GM12878 (cell line): ENCODE data around the gene MYH7. TPM values are rescaled to one million over a fixed set of nuclear protein-coding genes. Genes with fewer than 3 reads are reported as not detected.

Experiments
- ATAC-seq: fragments of 200-7000 bp; cut with Tn5 transposase; 3 replicates; pipeline ENCODE4 v1.9.1; 2020; ENCODE audit warnings: mild to moderate bottlenecking, moderate library complexity
- BruUV-seq: library from RNA; stranded (reverse); fragments of 400-500 nt; replicated peaks from 2 replicates; lab custom pipeline; 2021; lab: Mats Ljungman, UMichigan
- CTCF ChIA-PET: fragments of 300-600 bp; sonication (Branson Sonifier 250); formaldehyde crosslinking; extraction: SDS; loops from one replicate; lab custom pipeline; 2021; ENCODE audit warnings: inconsistent platforms; lab: Yijun Ruan, JAX
- POLR2A ChIA-PET: fragments of 350-600 bp; formaldehyde crosslinking; extraction: SDS; loops from one replicate; lab custom pipeline; 2021; ENCODE audit warnings: inconsistent platforms; lab: Charles Lee
- RAD21 ChIA-PET: fragments of 300-600 bp; sonication (Branson Sonifier 250); formaldehyde crosslinking; loops from one replicate; lab custom pipeline; 2023; ENCODE audit warnings: antibody characterized with exemption; ENCODE audit not compliant: unreplicated experiment; lab: Charles Lee
- SMC1A ChIA-PET: fragments of 300-600 bp; sonication (Branson Sonifier 250); formaldehyde crosslinking; loops from one replicate; lab custom pipeline; 2023; ENCODE audit not compliant: unreplicated experiment, uncharacterized antibody; lab: Charles Lee
- DNase-seq: peaks from one replicate; pipeline ENCODE4 v3.0.0-alpha.2; 2011; ENCODE audit warnings: low read depth, low spot score
- FAIRE-seq: peaks from 3 replicates; lab custom pipeline; 2011; peaks lifted over from hg19 to GRCh38; lab: Jason Lieb, UNC
- H2AFZ ChIP-seq: 2 replicates; pipeline ENCODE4 v1.6.0; 2011; ENCODE audit warnings: low read depth, low read length, control low read depth; ENCODE audit not compliant: control insufficient read depth
- H3K27ac ChIP-seq: 2 replicates; pipeline ENCODE4 v1.5.1; 2011; ENCODE audit warnings: control low read depth; ENCODE audit not compliant: control insufficient read depth, insufficient read depth
- H3K27me3 ChIP-seq, 2 experiments: replicated peaks in 1 of 2; 2 replicates each; pipeline versions ENCODE4 v1.6.0 to v1.6.1; 2011; ENCODE audit warnings: low read length in 1 of 2; ENCODE audit not compliant: control insufficient read depth in 2 of 2, insufficient read depth in 2 of 2
- H3K36me3 ChIP-seq, 2 experiments: 2 replicates each; pipeline ENCODE4 v1.5.1; 2011; ENCODE audit warnings: low read length in 1 of 2; ENCODE audit not compliant: control insufficient read depth in 2 of 2, insufficient read depth in 2 of 2
- H3K4me1 ChIP-seq: 2 replicates; pipeline ENCODE4 v1.6.1; 2011; ENCODE audit warnings: mild to moderate bottlenecking, low read length, moderate library complexity, mixed read lengths; ENCODE audit not compliant: control insufficient read depth, insufficient read depth
- H3K4me2 ChIP-seq: 2 replicates; pipeline ENCODE4 v1.6.0; 2011; ENCODE audit warnings: control low read depth; ENCODE audit not compliant: control insufficient read depth, insufficient read depth
- H3K4me3 ChIP-seq: fragments of 200-600 bp; sonication (generic); 2 replicates; pipeline ENCODE4 v1.5.1; 2016
- H3K79me2 ChIP-seq: 2 replicates; pipeline ENCODE4 v1.6.0; 2011; ENCODE audit warnings: low read length; ENCODE audit not compliant: control insufficient read depth, insufficient read depth
- H3K9ac ChIP-seq: 2 replicates; pipeline ENCODE4 v1.8.0; 2011; ENCODE audit warnings: low read length, control low read depth, mixed read lengths; ENCODE audit not compliant: control insufficient read depth, insufficient read depth
- H3K9me3 ChIP-seq: replicated peaks from 3 replicates; pipeline ENCODE4 v1.5.1; 2011; ENCODE audit warnings: mild to moderate bottlenecking, low read length; ENCODE audit not compliant: control insufficient read depth, insufficient read depth
- H4K20me1 ChIP-seq: 2 replicates; pipeline ENCODE4 v1.6.0; 2011; ENCODE audit not compliant: control insufficient read depth, insufficient read depth
- DPF2 ChIP-seq: fragments of 450-650 bp; IDR thresholded peaks from 2 replicates; pipeline ENCODE4 v1.6.1; 2017; ENCODE audit warnings: mild to moderate bottlenecking
- EGR1 ChIP-seq, 2 experiments: IDR thresholded peaks; 1 replicate in 1 of 2; 2 replicates in 1 of 2; pipeline ENCODE4 v1.6.1; 2011 to 2012; ENCODE audit warnings: low read depth in 2 of 2, low read length in 2 of 2, borderline replicate concordance in 1 of 2, mild to moderate bottlenecking in 1 of 2, moderate library complexity in 1 of 2
- GATAD2B ChIP-seq: fragments of 450-650 bp; conservative IDR thresholded peaks from 2 replicates; pipeline ENCODE4 v1.6.1; 2017; ENCODE audit warnings: low read depth, mild to moderate bottlenecking, moderate library complexity
- HDGF ChIP-seq: fragments of 450-650 bp; IDR thresholded peaks from 2 replicates; pipeline ENCODE4 v1.6.1; 2016; ENCODE audit warnings: antibody characterized with exemption
- NBN ChIP-seq: fragments of 450-650 bp; IDR thresholded peaks from 2 replicates; pipeline ENCODE4 v1.6.1; 2016
- NFYA ChIP-seq: IDR thresholded peaks from 2 replicates; pipeline ENCODE4 v1.6.1; 2011; ENCODE audit warnings: low read depth, mild to moderate bottlenecking, low read length, improper control_type of control experiment, borderline replicate concordance
- NR2F1 ChIP-seq: fragments of 450-650 bp; conservative IDR thresholded peaks from 2 replicates; pipeline ENCODE4 v1.6.1; 2017; ENCODE audit warnings: mild to moderate bottlenecking
- PAX5 ChIP-seq: IDR thresholded peaks from 2 replicates; pipeline ENCODE4 v1.6.1; 2011; ENCODE audit warnings: low read depth, low read length, borderline replicate concordance
- RAD21 ChIP-seq: IDR thresholded peaks from 2 replicates; pipeline ENCODE4 v1.6.1; 2011; ENCODE audit warnings: mild to moderate bottlenecking, low read depth, low read length, moderate library complexity; ENCODE audit not compliant: insufficient read depth
- RB1 ChIP-seq: fragments of 450-650 bp; formaldehyde crosslinking; IDR thresholded peaks from 2 replicates; pipeline ENCODE4 v1.6.1; 2017; ENCODE audit warnings: mild to moderate bottlenecking, borderline replicate concordance
- SUPT20H ChIP-seq: IDR thresholded peaks from 2 replicates; pipeline ENCODE4 v1.6.1; 2011; ENCODE audit warnings: low read depth, mild to moderate bottlenecking, low read length, moderate library complexity, borderline replicate concordance; ENCODE audit not compliant: control insufficient read depth
- TCF12 ChIP-seq: IDR thresholded peaks from 2 replicates; pipeline ENCODE4 v1.6.1; 2011; ENCODE audit warnings: low read depth, mild to moderate bottlenecking, low read length
- ZNF207 ChIP-seq: fragments of 450-650 bp; IDR thresholded peaks from 2 replicates; pipeline ENCODE4 v1.6.1; 2014; ENCODE audit warnings: antibody characterized with exemption, mild to moderate bottlenecking, borderline replicate concordance
- ZNF622 ChIP-seq: fragments of 450-650 bp; IDR thresholded peaks from 2 replicates; pipeline ENCODE4 v1.6.1; 2017; ENCODE audit warnings: mild to moderate bottlenecking, inconsistent platforms
- WGBS: methylation state at CpG from one replicate; pipeline ENCODE4 v1.1.6; 2016; ENCODE audit warnings: low lambda C conversion rate; ENCODE audit not compliant: insufficient replicate concordance, insufficient coverage; ENCODE audit errors: missing lambda C conversion rate; 5-methylcytosine and 5-hydroxymethylcytosine counted together
- in situ Hi-C: fragments of 300-500 bp; cut with MboI; formaldehyde crosslinking; loops from 9 replicates; pipeline ENCODE4 v1.14.3; 2018; ENCODE audit warnings: mixed read lengths
- intact Hi-C: fragments of 100-400 bp; cut with micrococcal nuclease; formaldehyde crosslinking; loops from one replicate; pipeline ENCODE4 v1.14.2; 2022; ENCODE audit not compliant: unreplicated experiment
- polyA plus RNA-seq, 11 experiments: library from polyadenylated mRNA; depleted of rRNA in 4 of 11; unstranded in 6 of 11; stranded (reverse) in 5 of 11; fragments of >200 nt; fragmentation: Nextera tagmentation in 4 of 11; fragmentation: Illumina TruSeq in 1 of 11; extraction: Ambion mirVana in 4 of 11; extraction: Trizol in 1 of 11; gene quantifications; 1 replicate in 1 of 11; 2 replicates in 10 of 11; pipeline versions ENCODE4 v1.2.1 to v1.2.3, GENCODE V29; 2011 to 2016; ENCODE audit warnings: inconsistent platforms in 2 of 11, missing spikeins in 2 of 11, low read depth in 1 of 11
- total RNA-seq, 4 experiments: library from RNA; depleted of rRNA in 3 of 4; stranded (reverse); fragments of >200 nt in 3 of 4; fragmentation: Illumina TruSeq in 1 of 4; extraction: Trizol in 1 of 4; gene quantifications; 2 replicates each; pipeline versions ENCODE4 v1.2.1 to v1.2.3, GENCODE V29; 2013 to 2021
- TF ChIP-seq, protein P1 (sequence below): fragments of 150-350 bp; IDR thresholded peaks from 2 replicates; pipeline ENCODE4 v1.6.1; 2016; ENCODE audit warnings: low read depth, low read length
- TF ChIP-seq, protein P2 (sequence below): IDR thresholded peaks from 2 replicates; pipeline ENCODE4 v1.6.1; 2012; ENCODE audit warnings: low read depth, low read length, improper control_type of control experiment
- TF ChIP-seq, protein P3 (sequence below): IDR thresholded peaks from 2 replicates; pipeline ENCODE4 v1.6.1; 2011; ENCODE audit warnings: borderline replicate concordance, low read depth, mild to moderate bottlenecking, moderate library complexity, mixed read lengths, low read length; ENCODE audit not compliant: insufficient read depth; ENCODE audit errors: extremely low read length
- TF ChIP-seq, protein P4 (sequence below): IDR thresholded peaks from 2 replicates; pipeline ENCODE4 v1.6.1; 2011; ENCODE audit warnings: borderline replicate concordance, low read depth, mild to moderate bottlenecking, moderate library complexity, low read length; ENCODE audit not compliant: insufficient read depth, poor library complexity, severe bottlenecking

The MYH7 gene
- total and polyA plus RNA-seq, 10 of the 15 experiments (the other 5 are each of a cell fraction or from before 2014, with no cell fraction given): 0.04 to 0.10 (median 0.05) TPM; not detected in 4

DNA sequence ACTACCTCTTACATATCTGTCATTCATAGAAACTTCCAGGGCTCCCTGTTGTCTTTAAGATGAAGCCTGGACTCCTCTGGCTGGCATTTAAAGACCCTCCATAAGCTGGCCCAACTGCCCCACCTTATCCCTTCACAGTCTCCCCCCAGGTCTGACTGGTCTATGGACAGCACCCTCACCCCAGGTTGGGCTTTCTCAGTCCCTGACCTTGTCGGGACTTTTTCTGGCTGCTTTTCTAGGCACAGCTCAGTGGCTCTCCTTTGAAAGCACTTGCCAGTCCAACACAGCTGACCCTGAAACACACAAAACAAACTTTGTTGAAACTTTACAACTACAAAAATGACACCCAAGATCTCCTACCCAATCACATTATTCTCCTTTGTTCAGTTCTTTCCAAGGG is 13.9 kb upstream of the MYH7 start:
- intact Hi-C loops: no loop called here
- ATAC-seq: no peak
- ChIA-PET POLR2A (no interaction called here), RAD21 (no interaction called here), CTCF (no interaction called here), SMC1A (no interaction called here)
- H3K27ac ChIP-seq: no peak overlapping the region
- no peak overlapping the region for H3K4me2 ChIP-seq
- H2AFZ ChIP-seq: no peak overlapping the region
- no peaks in the 10 kb centered on the region for H3K36me3 ChIP-seq
- no TSS peak for BruUV-seq
- H3K79me2 ChIP-seq: no peaks in the 10 kb centered on the region
- H3K27me3 ChIP-seq: no peaks in the 10 kb centered on the region; a peak in 1 of 4 replicates
- FAIRE-seq: no peak
- in situ Hi-C loops: no loop called here
- WGBS: 93% methylated on average over 1 of the region's 1 CpG
- no peak overlapping the region for H3K9ac ChIP-seq
- H4K20me1 ChIP-seq: no peaks in the 10 kb centered on the region
- no peak overlapping the region for H3K4me3 ChIP-seq
- DNase-seq: no peak
- peaks cover 26% of the 10 kb centered on the region for H3K4me1 ChIP-seq
- no peaks in the 10 kb centered on the region; the same call in 2 of the 3 replicates for H3K9me3 ChIP-seq
- TF ChIP-seq, protein P1, sequence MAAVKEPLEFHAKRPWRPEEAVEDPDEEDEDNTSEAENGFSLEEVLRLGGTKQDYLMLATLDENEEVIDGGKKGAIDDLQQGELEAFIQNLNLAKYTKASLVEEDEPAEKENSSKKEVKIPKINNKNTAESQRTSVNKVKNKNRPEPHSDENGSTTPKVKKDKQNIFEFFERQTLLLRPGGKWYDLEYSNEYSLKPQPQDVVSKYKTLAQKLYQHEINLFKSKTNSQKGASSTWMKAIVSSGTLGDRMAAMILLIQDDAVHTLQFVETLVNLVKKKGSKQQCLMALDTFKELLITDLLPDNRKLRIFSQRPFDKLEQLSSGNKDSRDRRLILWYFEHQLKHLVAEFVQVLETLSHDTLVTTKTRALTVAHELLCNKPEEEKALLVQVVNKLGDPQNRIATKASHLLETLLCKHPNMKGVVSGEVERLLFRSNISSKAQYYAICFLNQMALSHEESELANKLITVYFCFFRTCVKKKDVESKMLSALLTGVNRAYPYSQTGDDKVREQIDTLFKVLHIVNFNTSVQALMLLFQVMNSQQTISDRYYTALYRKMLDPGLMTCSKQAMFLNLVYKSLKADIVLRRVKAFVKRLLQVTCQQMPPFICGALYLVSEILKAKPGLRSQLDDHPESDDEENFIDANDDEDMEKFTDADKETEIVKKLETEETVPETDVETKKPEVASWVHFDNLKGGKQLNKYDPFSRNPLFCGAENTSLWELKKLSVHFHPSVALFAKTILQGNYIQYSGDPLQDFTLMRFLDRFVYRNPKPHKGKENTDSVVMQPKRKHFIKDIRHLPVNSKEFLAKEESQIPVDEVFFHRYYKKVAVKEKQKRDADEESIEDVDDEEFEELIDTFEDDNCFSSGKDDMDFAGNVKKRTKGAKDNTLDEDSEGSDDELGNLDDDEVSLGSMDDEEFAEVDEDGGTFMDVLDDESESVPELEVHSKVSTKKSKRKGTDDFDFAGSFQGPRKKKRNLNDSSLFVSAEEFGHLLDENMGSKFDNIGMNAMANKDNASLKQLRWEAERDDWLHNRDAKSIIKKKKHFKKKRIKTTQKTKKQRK: no peak
- TF ChIP-seq RB1: no peak
- no peak for TF ChIP-seq SUPT20H
- no peak for TF ChIP-seq NFYA
- TF ChIP-seq DPF2: no peak
- no peak for TF ChIP-seq ZNF207
- TF ChIP-seq NR2F1: no peak
- TF ChIP-seq TCF12: no peak
- no peak for TF ChIP-seq NBN
- TF ChIP-seq EGR1 (IDR thresholded peaks at IDR 0.05; ENCODE audit: borderline replicate concordance in 1 of 2, low read depth in 2 of 2, low read length in 2 of 2): no peak
- TF ChIP-seq, protein P2, sequence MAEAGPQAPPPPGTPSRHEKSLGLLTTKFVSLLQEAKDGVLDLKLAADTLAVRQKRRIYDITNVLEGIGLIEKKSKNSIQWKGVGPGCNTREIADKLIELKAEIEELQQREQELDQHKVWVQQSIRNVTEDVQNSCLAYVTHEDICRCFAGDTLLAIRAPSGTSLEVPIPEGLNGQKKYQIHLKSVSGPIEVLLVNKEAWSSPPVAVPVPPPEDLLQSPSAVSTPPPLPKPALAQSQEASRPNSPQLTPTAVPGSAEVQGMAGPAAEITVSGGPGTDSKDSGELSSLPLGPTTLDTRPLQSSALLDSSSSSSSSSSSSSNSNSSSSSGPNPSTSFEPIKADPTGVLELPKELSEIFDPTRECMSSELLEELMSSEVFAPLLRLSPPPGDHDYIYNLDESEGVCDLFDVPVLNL: no peak
- no peak for TF ChIP-seq ZNF622
- TF ChIP-seq RAD21: no peak
- TF ChIP-seq HDGF: no peak
- no peak for TF ChIP-seq PAX5
- TF ChIP-seq, protein P3, sequence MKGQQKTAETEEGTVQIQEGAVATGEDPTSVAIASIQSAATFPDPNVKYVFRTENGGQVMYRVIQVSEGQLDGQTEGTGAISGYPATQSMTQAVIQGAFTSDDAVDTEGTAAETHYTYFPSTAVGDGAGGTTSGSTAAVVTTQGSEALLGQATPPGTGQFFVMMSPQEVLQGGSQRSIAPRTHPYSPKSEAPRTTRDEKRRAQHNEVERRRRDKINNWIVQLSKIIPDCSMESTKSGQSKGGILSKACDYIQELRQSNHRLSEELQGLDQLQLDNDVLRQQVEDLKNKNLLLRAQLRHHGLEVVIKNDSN: no peak
- no peak for TF ChIP-seq GATAD2B
- TF ChIP-seq, protein P4, sequence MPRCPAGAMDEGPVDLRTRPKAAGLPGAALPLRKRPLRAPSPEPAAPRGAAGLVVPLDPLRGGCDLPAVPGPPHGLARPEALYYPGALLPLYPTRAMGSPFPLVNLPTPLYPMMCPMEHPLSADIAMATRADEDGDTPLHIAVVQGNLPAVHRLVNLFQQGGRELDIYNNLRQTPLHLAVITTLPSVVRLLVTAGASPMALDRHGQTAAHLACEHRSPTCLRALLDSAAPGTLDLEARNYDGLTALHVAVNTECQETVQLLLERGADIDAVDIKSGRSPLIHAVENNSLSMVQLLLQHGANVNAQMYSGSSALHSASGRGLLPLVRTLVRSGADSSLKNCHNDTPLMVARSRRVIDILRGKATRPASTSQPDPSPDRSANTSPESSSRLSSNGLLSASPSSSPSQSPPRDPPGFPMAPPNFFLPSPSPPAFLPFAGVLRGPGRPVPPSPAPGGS: no peak
